DMS53 treated with DMSO at 0.1 percent for 48 hours (cell line): ENCODE measurements around the gene RPL37A.

Source experiments
- DNase-seq: peaks from one replicate; lab custom pipeline; 2025; ENCODE audit not compliant: unreplicated experiment; lab: John Stamatoyannopoulos, UW

The RPL37A gene

DNA sequence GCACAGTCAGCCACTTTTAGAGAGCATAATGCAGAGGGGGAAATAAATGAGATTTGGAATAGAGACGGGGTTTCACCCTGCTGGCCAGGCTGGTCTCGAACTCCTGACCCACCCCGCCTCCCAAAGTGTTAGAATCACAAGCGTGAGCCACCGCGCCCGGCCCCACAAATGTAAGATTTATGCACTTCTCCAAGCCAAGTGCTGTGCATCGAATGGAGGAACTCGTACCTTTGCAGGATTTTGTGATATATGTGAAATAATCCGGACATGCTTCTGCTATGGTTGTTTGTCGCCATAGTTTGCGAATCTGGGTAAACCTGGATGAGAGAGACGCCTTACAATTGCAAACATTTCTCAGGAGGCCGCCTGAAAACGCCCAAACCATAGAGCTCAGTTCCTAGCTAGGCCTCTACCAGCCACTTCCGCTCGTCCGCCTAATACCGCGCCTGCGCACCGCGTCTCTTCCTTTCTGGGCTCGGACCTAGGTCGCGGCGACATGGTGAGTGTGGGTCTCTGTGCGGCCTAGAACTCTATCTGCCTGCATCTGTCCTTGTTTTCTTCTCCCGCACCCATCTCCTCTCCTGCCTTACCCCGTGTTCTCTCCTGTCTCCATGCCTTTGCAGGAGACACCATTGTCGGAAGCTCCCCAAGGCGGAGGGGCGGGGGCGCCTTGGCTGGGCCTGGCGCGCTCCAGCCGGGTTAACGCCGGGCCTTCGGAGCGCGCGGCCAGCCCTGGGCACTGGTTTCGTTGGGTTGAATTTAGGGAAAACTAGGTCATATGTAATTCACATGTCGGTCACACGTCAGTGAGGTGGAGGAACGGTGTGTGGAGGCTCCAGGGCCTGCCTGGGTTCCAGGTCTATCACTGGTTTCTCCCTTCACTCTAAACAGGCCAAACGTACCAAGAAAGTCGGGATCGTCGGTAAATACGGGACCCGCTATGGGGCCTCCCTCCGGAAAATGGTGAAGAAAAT lies at the start of gene RPL37A:
TSS of gene RPL37A (plus strand) at position 466 of the 974 bp plus-strand sequence. CDS start at position 497, 31 bp downstream.
- peak; percentile 87 for DNase-seq

DNA sequence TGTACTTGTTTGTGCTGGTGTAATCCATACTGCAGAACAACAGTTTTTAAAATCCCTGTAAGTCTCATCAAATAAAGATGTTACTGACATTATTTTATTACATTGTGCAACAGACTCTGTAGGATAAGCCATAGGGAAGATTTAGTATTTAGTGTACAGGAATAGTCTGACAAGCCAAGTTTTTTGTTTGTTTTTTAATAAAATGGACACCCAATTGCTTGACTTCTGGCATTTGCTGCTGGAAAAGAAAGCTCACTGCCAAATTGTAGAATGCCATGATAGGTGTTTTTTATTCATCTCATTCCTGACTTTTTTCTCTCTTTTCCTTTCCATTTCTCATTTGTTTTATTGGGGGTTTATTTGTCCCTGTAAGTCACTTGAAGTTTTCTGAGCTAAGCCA lies 48.3 kb upstream of the RPL37A start:
- DNase-seq = no peak

DNA sequence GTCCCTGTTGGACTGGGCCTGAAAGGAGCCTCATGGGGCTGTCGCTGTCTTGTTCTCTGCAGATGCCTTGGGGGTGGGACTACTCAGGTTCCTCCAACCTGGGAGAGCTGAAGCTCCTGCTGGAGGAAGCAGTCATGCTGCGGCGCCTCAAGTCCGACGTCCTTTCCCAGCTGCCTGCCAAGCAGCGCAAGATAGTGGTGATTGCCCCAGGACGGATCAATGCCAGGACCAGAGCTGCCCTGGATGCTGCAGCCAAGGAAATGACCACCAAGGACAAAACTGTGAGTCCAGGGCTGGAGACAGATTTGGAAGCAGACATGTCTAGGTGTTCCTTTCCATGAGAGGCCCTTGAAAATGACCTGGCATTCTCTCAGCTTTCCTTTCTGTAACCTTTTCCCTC lies 47.9 kb upstream of the RPL37A start:
- DNase-seq = no peak

DNA sequence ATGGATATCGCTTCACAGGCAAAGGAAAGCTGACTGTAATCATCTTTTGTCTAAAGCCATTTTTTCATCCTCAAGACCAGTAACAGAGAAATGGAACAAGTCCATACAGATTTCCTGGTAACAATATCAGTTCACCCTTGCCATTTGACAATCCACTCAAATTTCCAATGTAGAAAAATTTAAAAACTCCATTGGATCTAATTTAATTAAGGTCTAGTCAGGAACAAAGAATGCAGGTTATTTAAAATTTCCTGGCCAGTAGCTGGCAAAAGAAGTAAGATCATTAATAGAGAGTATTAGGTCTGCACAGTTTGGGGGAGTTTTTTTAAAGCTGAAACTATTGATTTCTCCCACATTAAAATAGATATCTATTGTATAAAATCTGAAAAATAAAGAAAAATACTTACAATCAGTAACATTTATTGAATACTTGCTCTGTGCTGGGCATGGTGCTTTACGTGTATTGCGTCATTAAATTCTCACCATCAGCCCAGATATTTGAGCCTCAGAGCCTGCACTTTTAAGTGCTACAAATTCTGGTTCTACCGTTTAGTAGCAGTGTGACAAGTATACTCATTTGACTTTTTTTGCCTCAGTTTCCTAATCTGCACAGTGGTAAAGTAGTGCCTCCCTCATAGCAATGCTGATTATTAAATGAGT lies 44.6 kb upstream of the RPL37A start:
- no peak for DNase-seq

DNA sequence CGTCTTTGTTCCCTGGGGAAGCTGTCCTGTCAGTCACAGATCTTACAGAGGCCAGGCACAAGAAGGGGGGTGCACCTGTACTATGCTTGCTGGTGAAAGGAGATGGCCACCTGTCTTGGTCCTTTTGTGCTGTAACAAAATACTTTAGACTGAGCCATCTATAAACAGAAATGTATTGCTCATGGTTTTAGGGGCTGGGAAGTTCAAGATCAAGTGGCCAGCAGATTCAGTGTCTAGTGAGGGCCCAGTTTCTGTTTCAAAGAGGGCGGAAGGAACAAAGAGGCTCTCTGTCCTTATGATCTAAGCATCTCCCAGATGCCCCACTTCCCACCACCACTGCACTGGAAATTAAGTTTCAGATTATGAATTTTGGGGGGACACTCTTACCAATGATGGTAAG lies 35.5 kb upstream of the RPL37A start:
- DNase-seq = no peak

DNA sequence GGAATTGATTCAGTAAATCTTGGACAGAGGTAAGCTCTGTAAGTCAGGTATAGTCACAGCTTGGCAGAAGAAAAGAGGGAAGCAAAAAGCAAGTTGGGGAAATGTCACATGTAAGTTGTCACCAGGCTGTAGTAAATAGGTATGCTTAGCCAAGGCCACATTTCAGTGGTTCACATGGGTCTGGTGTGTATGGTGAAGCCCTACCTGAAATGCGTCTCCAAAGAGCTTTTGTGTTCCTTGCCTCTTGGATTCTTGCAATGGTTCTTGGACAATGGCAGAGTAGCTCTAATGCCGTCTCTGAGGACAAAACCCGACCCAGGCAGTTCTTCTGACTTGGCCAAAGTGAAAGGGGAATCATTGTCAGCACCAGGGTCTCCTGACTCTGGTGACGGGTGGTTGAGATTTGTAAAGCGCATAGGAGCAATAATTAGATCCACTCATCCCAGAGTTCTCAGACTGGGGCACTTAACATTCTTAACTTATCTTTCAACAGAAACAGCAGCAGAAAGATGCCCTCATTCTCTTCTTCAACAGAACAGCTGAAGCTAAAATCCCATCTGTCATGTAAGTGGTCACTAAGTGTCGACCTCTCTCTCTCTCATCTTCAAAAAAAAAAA lies 34.4 kb upstream of the RPL37A start:
- no peak for DNase-seq

DNA sequence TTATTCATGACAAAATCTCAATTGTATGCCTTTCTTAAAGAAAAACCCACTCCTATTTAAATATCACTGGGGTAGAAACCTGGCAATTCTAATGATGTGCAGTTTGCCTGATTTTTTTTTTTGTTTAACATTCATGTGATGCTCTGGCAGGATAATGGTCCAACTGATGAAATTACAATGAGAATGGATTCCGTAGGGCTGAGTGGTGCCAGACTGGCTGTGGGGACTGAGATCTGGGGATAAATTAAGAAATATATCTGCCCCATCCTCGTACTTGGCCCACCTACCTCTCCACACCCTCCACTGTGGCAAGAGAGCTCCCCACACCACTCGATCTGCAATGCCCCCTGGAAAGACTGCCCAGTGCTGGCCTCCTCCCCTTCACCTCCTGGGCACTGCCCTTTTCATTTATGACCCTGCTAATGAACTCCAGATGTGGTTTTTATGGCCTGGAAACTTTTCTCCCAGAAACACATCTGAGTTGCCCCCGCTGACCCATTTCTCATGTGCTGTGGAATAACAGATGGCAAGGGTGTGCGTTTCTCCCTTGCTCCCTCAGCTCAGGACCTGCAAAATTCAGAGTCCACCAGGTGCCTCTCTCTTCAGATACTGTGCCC lies 33.0 kb upstream of the RPL37A start:
- DNase-seq = no peak

DNA sequence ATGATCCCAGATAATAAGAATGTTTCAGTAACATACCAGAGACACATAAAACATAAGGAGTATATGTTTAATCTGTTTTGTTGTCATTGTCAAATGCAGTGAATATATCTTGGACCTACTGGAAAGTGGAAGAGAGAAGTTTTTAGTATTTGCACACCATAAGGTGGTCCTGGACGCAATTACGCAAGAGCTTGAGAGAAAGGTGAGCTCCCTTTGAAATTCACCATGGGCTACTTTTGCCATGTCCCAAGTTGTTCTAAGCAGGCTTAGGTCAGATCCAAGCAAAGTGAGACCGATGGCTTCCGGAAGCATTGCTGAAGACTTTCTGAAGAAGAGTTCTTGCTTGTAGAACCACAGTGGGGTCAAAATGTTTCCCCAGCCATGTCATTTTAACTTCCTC lies 30.8 kb upstream of the RPL37A start:
- no peak for DNase-seq

DNA sequence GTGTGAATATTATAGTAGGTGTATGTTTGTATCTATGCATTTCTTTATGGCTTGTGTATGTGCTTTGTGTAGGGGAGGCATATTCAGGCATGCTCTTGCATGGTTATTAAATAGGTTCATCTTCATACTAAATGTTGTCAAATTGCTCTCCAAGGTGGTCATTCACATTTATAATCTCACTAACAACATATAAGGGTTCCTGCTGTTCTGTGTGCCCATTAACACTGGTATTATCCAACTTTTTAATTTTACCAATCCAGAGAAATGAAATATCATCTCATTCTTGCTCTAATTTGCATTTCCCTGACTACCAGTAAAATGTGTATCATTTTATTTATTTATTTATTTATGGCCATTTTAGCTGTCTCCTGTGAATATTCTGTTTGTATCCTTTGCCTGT lies 29.0 kb upstream of the RPL37A start:
- DNase-seq = no peak

DNA sequence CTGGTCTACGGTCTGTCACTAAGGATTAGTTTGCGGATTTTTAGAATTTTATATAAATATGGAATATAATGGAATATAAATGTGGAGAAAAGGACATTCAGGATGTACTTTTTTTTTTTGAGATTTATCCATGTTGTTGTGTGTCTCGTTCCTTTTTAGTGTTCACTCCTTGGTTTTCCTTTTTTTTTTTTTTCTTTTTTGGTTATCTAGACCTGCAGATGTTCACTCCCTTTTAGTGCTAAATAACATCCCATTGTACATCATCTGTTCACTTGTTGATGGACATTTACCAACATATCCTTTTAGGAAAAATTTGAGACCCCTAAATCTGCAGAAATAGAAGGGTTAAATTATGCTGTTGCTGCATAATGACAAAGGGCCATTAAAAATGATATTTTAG lies 25.5 kb upstream of the RPL37A start:
- DNase-seq = no peak

DNA sequence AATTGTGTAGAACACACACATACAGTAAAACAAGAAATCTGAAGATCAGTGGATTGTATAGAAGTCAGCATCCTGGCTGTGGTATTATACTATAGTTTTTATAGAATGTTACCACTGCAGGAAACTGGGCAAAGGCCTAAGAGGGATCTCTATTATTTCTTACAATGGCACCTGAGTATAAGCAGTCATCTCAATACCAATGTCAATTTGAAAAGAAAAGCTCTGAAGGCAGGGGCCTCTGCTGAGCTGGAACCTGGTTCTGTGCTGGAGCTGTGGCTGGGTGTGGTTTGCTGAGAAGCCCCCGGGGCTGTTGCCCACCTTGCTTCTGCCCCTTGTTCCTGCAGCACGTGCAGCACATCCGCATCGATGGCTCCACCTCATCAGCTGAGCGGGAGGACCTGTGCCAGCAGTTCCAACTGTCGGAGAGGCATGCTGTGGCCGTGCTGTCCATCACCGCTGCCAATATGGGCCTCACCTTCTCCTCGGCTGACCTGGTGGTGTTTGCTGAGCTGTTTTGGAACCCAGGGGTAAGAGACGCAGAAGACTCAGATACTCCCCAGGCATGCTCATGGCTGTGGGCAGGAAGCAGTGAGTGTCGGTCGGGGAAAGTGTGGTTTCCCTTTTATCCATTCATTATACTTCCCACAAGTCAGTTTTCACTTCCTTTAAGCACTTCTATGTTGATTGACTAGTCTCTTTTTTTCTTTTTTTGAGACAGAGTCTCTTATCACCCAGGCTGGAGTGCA lies 23.5 kb upstream of the RPL37A start:
- DNase-seq = no peak

DNA sequence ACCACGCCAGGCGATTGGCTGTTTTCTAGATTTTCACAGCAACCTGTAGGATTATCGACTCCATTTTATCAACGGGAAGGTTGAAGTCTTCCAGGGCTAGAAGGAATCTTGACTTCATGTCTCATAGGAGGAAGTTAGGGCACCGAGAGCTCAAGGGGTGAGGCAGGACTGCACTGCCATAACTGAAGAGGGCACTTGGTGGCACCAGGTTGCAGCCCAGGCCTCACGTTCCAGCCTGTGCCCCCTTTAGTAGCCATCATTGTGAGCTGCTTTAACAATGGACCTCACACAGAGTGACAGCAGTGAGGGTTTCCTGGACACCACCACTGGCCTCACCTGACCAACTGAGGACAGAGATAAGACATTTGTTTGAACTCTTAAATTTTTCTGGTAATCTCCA lies 22.9 kb upstream of the RPL37A start:
- no peak for DNase-seq

DNA sequence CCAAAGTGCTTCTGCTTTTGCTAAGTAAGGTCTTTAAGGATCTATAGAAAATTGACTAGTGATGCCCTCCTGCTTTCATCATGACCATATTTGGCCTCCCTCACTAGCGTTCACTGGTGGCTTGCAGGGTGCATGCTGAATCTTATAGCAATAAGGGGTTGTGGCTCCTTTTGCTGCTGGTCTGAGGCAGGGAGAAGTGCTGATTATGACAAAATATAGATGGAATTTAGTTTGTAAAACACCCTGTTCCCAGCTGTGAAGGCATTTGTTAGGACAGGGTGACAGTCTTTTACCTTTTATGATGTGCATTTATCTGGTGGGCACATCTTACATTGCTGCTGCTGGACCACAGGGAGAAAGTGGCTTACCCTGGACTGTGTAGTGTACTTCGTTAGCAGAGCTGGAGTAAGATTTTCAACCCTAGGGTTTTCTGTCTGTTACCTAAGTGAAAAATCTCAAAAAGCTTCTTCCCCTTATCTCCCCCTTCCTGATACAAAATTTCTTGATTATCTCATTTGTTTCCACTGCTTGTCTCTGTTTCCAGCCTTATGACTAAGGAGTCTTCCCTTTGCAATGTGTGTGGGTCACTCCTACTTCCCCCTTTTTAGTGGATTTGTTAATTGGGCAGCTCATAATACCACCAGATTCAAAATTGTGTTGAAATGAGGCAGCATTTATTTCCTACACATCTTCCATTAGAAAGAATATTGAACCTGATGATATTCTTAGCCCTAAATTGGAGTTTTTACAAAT lies 21.2 kb upstream of the RPL37A start:
- DNase-seq = no peak

DNA sequence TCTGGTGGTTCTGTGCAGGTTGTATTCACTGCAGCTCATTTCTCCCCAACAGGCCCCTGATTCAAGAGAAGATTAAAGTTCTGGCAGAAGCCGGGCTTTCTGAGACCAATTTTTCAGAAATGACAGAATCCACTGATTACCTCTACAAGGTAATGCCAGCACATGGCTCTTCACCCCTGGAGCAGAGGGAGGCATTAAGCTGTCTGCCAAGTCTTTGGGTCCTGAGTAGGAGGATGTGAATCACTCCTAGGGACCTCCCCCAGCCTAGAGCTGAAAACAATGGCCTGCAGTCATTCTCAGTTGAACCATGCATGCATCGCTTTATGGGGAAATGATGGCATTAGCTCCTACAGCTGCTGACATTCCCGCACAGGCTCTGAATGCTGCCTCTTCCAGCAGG lies 20.5 kb upstream of the RPL37A start:
- DNase-seq = no peak

DNA sequence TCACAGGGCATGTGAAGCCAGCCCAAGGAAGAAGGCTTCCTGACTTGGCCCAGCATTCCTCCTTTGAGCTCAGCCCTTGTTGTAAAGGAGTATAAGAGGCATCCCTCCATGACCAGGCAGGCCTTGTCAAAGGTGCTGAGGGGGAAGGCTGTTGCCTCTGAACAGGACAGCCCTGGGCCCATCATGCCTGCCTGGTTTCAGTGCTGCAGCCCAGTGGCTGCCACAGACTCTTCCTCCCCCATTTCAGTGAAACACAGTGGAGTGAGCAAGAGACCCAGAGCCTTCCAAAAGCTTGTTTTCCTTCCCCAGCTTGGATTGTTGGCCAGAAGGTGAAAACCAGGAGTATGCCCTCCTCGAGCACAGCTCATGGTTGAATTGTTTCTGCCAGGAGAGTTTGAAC lies 19.9 kb upstream of the RPL37A start:
- DNase-seq = no peak

DNA sequence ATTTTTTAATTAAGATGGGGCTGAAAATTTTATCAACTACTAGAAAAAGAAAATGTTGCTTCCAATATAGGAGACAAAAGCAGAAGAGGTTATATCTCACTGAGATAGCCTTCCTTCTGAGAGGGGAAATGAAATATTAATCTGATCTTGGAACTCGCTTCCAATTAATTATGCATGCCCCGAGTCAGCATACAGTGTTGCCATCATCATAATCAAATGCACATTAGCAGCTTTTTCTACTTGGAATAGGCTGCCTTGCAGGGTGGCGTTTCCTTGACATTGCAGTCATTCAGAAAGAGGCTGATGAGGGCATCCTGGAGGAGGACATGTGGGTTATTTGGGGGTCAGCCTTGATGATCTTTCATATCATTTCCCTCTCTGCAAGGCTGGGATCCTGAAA lies 18.4 kb upstream of the RPL37A start:
- DNase-seq = no peak

DNA sequence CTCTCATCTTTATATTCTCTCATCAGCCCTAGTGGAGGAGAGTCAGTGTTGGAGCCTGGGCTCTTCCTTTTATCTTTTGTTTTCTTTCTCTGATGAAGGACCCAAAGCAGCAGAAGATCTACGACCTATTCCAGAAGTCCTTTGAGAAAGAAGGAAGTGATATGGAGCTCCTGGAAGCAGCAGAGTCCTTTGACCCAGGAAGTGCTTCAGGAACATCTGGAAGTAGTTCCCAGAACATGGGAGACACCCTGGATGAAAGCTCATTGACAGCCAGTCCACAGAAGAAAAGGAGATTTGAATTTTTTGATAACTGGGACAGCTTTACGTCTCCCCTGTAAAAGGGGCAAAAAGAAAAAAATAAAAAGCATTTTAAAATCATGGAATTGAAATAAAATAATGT lies 16.0 kb upstream of the RPL37A start:
- no peak for DNase-seq

DNA sequence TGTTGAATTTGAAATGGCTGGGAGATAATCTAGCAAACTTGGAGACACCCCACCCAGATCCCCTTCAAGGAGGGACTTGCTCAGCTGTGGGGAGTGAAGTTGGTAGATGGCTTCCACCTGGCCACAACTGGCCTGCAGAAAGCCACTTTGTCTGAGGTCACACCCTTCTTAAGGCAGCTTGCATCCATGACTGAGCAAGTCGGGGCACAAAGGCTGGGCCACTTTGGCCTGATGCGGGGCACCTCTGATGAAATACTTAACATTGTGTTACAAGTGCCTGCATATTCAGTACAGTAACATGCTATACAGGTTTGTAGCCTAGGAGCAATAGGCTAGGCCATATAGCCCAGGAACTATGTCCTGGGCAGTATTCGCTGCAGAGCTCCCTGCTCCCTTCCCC lies 13.4 kb upstream of the RPL37A start:
- no peak for DNase-seq

DNA sequence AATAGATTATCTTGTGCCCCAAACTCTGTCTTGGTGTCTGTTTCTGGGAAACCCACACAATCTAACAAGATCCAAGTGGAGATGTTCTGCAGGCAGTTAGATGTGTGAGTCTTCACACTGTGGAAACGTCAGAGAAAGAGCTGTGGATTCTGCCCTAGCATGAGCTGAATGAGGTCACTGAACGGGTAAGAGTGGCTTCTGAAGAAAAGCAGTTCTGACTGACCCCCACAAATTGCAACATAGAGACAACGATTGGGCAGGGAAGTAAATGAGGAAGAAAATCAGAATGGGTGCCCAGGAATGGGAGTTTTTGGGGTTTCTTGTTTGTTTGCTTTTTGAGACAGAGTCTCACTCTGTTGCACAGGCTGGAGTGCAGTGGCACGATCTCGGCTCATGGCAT lies 12.9 kb upstream of the RPL37A start:
- DNase-seq = no peak

DNA sequence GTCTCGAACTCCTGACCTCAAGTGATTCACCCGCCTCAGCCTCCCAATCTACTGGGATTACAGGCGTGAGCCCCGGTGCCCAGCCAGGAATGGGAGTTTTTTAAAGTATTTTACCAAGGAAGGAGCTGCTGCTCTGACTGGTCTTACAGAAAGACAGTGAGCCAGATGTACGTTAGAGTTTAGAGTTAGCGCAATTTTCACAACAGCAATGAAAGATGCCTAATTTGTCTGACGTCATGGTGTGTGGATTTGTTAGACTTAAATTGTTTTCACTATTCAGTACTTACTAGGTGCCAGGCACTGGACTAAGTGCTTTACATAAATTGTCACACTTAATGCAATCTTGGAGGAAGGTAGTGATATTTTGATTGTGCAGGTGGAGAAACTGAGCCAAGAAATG lies 12.4 kb upstream of the RPL37A start:
- DNase-seq = no peak
